ENCODE results near the gene PUS3. TPM values are rescaled to one million over a fixed set of nuclear protein-coding genes. Genes with fewer than 3 reads are reported as not detected.
"Not testable (repeated sequence)": the region's sequence is repeated elsewhere in the genome, so short reads cannot be mapped to it uniquely, and the experiment has no call there.

PUS3 gene
- total RNA-seq, 1 donor from 2014 or later: 16.5 TPM

DNA sequence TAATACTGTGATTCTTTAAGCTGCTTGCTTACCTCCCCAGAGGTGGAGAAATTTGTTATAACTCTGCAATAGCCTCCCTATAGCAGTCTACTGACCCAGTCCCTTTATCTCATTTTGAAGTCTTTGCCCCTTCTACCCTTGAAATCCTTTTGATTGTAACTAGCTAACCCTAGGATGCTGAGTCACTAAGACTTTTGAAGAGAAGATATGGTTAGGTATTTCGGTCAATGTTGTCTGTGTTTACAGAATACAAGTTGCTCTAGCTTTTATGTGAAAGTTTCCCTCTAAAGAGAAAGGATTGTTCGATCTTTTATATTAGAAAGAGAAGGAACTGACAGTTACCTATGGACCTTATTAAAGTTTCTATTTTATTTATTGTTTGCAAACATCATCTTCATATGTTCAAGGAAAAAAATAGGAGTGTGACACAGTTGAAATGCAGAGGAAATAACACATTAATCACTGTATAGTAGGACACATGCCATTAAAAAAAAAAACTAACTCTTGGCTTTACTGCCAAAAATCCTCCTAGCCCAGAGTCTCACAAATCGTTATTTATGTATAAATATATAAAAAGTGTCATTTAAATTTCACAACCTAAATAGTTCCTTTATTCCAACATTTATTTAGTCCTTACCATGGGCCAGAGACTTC is 12.4 kb downstream of the PUS3 start:
- peaks cover 30% of the 10 kb centered on the region for H3K36me3 Mint-ChIP-seq (ENCODE audit: low read depth)
- peaks cover 39% of the 10 kb centered on the region for H3K4me1 Mint-ChIP-seq (ENCODE audit: low read depth)

DNA sequence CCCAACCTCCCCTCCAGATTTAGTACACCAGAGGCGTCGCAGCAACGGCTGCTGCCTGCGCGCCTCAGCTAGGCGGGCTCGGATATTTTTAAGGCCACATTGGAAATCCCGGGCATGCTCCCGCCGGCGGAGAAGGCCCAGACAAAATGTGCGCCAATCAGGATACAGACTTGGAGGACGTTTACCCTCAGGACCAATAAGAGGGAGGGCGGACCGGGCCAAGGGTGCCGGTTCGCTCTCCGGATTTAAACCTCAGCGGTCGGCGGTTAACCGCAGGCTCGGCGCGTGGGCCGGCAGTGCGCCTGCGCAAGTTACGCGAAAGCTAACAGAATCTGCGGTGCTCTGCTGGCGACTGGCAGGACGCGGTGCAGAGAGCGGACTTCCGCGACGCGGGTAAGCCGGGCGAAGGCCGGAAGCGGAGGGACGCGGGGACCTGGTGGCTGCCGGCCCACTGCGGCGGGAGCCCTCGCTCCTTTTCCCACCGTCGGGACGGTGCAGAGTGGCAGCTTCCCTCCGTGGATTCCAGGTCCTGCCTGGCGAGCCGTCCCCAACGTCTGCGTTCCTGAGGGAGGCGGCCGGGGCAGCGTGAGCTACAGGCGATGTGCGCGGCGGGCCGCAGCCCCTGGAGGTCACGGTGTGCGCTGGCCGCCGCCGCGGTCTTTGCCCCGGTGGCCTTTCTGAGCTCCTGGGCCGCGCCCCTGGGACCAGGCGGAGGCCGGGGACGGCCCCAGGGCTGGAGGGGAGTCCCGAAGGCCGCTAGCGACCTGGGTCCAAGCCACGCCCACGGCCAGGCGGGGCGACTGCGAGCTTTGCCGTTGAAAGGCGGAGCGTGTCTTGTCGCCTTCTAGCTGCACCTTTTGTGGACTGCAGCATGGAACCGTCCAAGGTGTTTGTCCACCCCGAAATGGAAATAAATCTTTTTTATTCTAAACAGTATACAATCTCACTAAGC is 15.4 kb downstream of the PUS3 start, which contains the start of gene HYLS1:
Gene HYLS1, plus strand, starts transcription at position 296 of the 952 bp plus-strand sequence. CDS start 11,701 bp downstream, outside the sequence.
- peaks cover 6% of the 10 kb centered on the region for H3K27me3 Mint-ChIP-seq (ENCODE audit: insufficient read depth)
- H3K36me3 Mint-ChIP-seq (ENCODE audit: low read depth): peaks cover 12% of the 10 kb centered on the region
- peak within 1 kb of the TSS; percentile 82 for H3K4me3 Mint-ChIP-seq
- peaks cover 35% of the 10 kb centered on the region for H3K4me1 Mint-ChIP-seq (ENCODE audit: low read depth)
- H3K27ac Mint-ChIP-seq: peak within 1 kb of the TSS; percentile 97
- no peaks in the 10 kb centered on the region for H3K9me3 Mint-ChIP-seq
- intact Hi-C loops (cut with micrococcal nuclease): loop anchor here (1.0 to 5.0 kb wide), 16 partner anchors 16 to 1214 kb away; partner anchors contain the start of genes CCDC15, CHEK1, EI24 and FAM118B
- peak; percentile 99 for DNase-seq (ENCODE audit: low spot score)

More for the DNA sequence above, 12.4 kb downstream of the PUS3 start:
- no peak for DNase-seq (ENCODE audit: low spot score)
- H3K4me3 Mint-ChIP-seq: peak overlapping the region; percentile 21
- H3K27ac Mint-ChIP-seq: no peak overlapping the region
- H3K9me3 Mint-ChIP-seq: no peaks in the 10 kb centered on the region
- intact Hi-C loops (cut with micrococcal nuclease): no loop called here
- H3K27me3 Mint-ChIP-seq (ENCODE audit: insufficient read depth): peaks cover 6% of the 10 kb centered on the region

DNA sequence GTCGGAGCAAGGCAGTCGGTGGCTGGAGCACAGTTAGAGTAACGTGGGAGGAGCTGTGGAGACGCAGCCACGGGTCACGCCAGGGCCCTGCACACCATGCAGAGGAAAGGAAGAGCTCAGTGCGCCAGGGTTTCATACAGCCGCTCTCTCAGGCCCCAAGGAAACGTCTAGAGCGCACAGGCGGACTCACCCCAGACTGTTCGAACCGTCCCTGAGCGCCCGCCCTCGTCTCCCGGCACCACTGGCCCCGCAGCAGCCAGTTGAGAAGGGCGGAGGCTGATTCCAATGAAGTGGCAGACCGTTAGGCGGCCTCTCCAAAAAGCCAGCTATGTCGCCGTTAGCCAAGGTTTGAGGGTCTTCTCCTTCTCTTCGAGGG is 16.0 kb downstream of the PUS3 start:
- Mint-ChIP-seq H3K4me1 (ENCODE audit: low read depth) (peaks cover 30% of the 10 kb centered on the region), H3K4me3 (peak overlapping the region; percentile 82), H3K36me3 (ENCODE audit: low read depth) (peaks cover 9% of the 10 kb centered on the region), H3K27me3 (ENCODE audit: insufficient read depth) (peaks cover 6% of the 10 kb centered on the region), H3K9me3 (no peaks in the 10 kb centered on the region), H3K27ac (peak overlapping the region; percentile 97)
- intact Hi-C loops (cut with micrococcal nuclease): loop anchor here (1.0 to 5.0 kb wide), 15 partner anchors 16 to 1214 kb away; partner anchors contain the start of genes CCDC15, CHEK1, EI24 and FAM118B
- peak; percentile 49 for DNase-seq (ENCODE audit: low spot score)

DNA sequence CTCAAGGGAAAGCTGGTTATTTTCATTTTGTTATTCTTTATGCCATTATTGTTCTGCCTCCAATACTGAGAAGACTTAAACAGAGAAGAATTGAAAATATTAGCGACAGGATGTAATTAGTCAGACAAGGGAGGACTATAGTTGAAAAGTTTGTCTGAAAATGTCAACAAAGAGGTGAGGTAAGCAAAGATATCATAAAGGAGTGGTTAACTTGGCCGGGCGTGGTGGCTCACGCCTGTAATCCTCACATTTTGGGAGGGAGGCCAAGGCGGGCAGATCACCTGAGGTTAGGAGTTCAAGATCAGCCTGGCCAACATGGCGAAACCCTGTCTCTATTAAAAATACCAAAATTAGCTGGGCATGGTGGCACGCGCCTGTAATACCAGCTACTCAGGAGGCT is 19.6 kb downstream of the PUS3 start:
- intact Hi-C loops (cut with micrococcal nuclease): no loop called here
- Mint-ChIP-seq H3K36me3 (ENCODE audit: low read depth) (peaks cover 2% of the 10 kb centered on the region), H3K9me3 (no peaks in the 10 kb centered on the region), H3K4me1 (ENCODE audit: low read depth) (peaks cover 10% of the 10 kb centered on the region), H3K4me3 (no peak overlapping the region), H3K27me3 (ENCODE audit: insufficient read depth) (peaks cover 17% of the 10 kb centered on the region), H3K27ac (no peak overlapping the region)
- DNase-seq (ENCODE audit: low spot score): no peak

DNA sequence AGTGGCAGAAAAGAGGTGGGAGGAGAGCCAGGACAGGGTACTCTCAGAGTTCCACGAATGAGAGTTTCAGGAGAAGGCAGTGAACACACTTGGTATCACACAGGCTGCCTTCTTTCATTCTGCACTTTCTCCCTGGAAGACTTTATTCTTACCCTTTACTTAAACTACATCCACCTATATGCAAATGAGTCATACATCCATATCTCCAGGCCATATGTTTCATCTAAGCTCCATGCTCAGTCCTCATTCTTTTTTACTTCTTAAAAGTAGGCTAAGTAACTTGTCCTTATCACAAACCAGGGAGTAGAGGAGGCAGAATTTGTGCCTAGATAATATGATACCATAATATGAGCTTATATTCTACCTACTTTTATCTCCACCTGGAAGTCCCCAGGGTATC is 21.7 kb downstream of the PUS3 start:
- H3K36me3 Mint-ChIP-seq (ENCODE audit: low read depth): peaks cover 2% of the 10 kb centered on the region
- no peak overlapping the region for H3K4me3 Mint-ChIP-seq
- no peaks in the 10 kb centered on the region for H3K4me1 Mint-ChIP-seq (ENCODE audit: low read depth)
- no peaks in the 10 kb centered on the region for H3K9me3 Mint-ChIP-seq
- DNase-seq (ENCODE audit: low spot score): no peak
- H3K27ac Mint-ChIP-seq: no peak overlapping the region
- H3K27me3 Mint-ChIP-seq (ENCODE audit: insufficient read depth): peaks cover 13% of the 10 kb centered on the region
- intact Hi-C loops (cut with micrococcal nuclease): no loop called here

DNA sequence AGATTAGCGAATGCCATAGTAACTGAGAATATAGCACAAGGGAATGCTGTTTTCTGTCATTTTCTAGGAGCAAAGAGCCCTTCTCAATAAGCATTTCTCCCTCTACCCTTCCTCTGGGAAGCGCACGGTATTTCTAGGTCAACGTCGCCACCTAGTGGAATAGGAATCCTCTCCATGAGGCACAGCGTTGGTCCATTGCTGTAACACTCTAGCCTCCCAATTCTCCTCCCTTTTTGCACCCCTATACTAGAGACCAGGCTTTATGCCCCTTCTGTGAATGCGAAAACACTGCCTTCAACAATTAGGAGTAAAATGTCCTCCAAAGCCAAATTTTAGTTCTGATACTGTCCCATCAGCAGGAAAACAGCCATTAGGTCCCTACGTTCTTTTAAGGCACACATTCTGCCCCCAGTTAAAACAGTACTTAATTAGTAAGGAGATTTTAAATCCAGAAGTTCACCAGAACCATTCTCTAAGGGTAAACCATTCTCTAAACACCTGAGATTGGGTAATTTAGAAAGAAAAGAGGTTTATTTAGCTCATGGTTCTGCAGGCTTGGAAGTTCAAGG is 28.4 kb downstream of the PUS3 start:
- H3K27me3 Mint-ChIP-seq (ENCODE audit: insufficient read depth): peaks cover 9% of the 10 kb centered on the region
- H3K27ac Mint-ChIP-seq: no peak overlapping the region
- no peaks in the 10 kb centered on the region for H3K9me3 Mint-ChIP-seq
- no peaks in the 10 kb centered on the region for H3K4me1 Mint-ChIP-seq (ENCODE audit: low read depth)
- no peak overlapping the region for H3K4me3 Mint-ChIP-seq
- H3K36me3 Mint-ChIP-seq (ENCODE audit: low read depth): no peaks in the 10 kb centered on the region
- intact Hi-C loops (cut with micrococcal nuclease): loop anchor here (1.0 to 10.0 kb wide), 6 partner anchors 150 to 912 kb away; no protein-coding TSS in a partner anchor
- no peak for DNase-seq (ENCODE audit: low spot score)

DNA sequence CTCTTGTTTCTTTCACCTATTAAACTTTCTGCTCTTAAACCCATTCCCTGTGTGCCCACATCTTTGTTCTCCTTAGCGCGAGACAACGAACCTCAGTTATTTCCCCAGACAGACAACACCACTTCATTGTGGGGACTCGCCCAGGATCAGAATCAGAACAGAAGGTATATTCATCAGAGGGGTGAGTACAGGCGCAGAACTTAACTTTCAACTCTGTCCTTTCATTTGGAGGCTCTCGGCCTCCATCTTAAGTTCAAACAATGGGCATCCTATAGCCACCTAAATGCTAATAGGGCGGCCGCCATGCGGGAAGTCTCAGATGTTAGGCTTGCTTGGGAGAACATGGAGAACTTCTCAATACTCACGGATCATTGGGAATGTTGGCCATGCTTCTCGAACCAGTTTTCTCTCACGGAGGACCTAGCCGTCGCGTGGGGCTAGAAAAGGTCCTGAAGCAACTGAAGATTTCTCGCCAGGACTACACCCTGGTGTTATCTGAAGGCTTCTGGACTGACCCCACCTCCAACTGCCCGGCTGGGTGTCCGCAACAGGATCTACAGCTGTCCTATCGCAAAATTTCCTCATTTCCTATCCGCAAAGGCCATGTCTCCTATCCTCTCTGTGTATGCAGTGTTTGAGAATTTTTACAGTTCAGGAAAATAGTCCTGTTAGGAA is 29.0 kb downstream of the PUS3 start:
- intact Hi-C loops (cut with micrococcal nuclease): loop anchor here (1.0 to 10.0 kb wide), 6 partner anchors 149 to 912 kb away; no protein-coding TSS in a partner anchor
- no peaks in the 10 kb centered on the region for H3K4me1 Mint-ChIP-seq (ENCODE audit: low read depth)
- peaks cover 9% of the 10 kb centered on the region for H3K27me3 Mint-ChIP-seq (ENCODE audit: insufficient read depth)
- no peak for DNase-seq (ENCODE audit: low spot score)
- H3K9me3 Mint-ChIP-seq: no peaks in the 10 kb centered on the region
- H3K27ac Mint-ChIP-seq: no peak overlapping the region
- no peak overlapping the region for H3K4me3 Mint-ChIP-seq
- no peaks in the 10 kb centered on the region for H3K36me3 Mint-ChIP-seq (ENCODE audit: low read depth)

DNA sequence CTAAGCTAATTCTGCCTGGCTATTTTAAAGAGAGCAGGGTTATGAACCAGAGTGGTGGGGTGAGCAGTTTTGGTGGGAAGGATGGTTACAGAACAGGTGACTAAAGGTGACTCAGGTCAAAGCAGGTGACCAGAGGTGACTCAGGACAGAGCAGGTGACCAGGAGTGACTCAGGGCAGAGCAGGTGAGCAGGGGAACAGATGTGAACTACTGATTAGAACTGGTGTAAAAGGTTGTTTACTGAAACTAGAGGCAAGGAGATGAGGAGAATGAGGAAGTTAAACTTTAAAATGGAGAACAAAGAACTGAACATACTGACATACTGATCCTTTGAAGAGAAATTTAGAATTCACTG is 30.9 kb downstream of the PUS3 start:
- H3K4me1 Mint-ChIP-seq (ENCODE audit: low read depth): no peaks in the 10 kb centered on the region
- no peak overlapping the region for H3K27ac Mint-ChIP-seq
- H3K36me3 Mint-ChIP-seq (ENCODE audit: low read depth): no peaks in the 10 kb centered on the region
- intact Hi-C loops (cut with micrococcal nuclease): loop anchor here (5.0 to 10.0 kb wide), 2 partner anchors 147 to 300 kb away; no protein-coding TSS in a partner anchor
- H3K9me3 Mint-ChIP-seq: no peaks in the 10 kb centered on the region
- peaks cover 11% of the 10 kb centered on the region for H3K27me3 Mint-ChIP-seq (ENCODE audit: insufficient read depth)
- no peak for DNase-seq (ENCODE audit: low spot score)
- H3K4me3 Mint-ChIP-seq: no peak overlapping the region

DNA sequence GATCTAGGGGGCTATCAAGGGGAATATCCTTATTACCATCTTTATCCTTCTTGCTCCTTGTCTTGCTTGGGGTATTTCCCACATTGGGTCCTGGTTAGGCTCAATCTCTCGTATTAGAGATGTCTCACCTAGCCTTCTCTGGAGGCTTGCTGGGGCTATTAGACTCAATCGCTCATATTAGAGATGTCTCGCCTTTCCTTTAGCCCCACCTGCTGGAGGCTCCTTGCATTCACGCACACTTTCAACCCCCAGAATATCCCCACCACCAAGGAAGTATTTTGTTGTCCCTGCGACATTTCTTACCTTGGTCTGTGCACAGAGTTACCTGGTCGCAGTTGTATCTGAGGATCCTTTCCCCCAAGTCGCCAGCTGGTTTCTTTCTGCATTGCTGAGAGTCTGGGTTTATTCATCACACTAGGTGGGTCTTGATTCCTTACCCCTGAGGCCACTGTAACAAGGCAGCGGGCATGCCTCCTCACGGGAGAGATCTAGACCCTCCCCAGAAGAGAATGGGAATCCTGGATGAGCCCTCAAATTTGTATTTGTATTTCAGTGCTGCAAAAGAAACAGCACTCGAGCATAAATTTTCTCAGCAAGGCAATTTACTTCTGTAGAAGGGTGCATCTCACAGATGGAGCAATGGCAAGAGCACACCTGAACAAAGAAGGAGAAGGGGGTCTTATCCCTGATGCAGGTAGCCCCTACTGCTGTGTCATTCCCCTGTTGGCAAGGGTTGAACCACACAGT is 31.4 kb downstream of the PUS3 start:
- Mint-ChIP-seq H3K27ac (no peak overlapping the region), H3K36me3 (ENCODE audit: low read depth) (no peaks in the 10 kb centered on the region), H3K4me3 (no peak overlapping the region), H3K27me3 (ENCODE audit: insufficient read depth) (peaks cover 11% of the 10 kb centered on the region), H3K4me1 (ENCODE audit: low read depth) (no peaks in the 10 kb centered on the region), H3K9me3 (no peaks in the 10 kb centered on the region)
- DNase-seq (ENCODE audit: low spot score): no peak
- intact Hi-C loops (cut with micrococcal nuclease): loop anchor here (5.0 to 10.0 kb wide), 2 partner anchors 147 to 299 kb away; no protein-coding TSS in a partner anchor

DNA sequence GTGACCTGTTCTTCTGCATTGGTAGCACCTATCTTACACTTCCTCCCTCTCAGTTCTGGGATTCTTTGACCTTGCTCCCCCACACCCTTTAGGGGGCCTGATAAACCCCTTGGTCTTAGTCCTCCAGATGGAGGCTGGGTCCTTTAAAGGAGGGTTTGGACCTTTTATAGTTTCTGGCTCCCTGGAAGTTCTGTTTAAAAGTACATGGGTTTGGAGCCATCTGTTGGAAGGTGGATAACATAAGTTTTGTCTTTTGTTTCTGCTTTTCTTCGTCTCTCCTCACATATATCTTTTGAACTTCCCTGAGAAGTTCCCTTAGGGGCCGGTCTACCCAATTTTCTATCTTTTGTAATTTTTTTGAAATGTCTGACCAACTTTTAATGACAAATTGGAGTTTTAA is 33.5 kb downstream of the PUS3 start:
- Mint-ChIP-seq H3K4me1 (ENCODE audit: low read depth) (no peaks in the 10 kb centered on the region), H3K4me3 (no peak overlapping the region), H3K36me3 (ENCODE audit: low read depth) (no peaks in the 10 kb centered on the region), H3K9me3 (peaks cover 5% of the 10 kb centered on the region), H3K27ac (no peak overlapping the region), H3K27me3 (ENCODE audit: insufficient read depth) (peaks cover 11% of the 10 kb centered on the region)
- no peak for DNase-seq (ENCODE audit: low spot score)
- intact Hi-C loops (cut with micrococcal nuclease): no loop called here

DNA sequence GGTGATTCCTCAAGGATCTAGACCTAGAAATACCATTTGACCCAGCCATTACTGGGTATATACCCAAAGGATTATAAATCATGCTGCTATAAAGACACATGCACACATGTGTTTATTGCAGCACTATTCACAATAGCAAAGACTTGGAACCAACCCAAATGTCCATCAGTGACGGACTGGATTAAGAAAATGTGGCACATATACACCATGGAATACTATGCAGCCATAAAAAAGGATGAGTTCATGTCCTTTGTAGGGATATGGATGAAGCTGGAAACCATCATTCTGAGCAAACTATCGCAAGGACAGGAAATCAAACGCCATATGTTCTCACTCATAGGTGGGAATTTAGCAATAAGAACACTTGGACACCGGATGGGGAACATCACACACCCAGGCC is 37.7 kb downstream of the PUS3 start:
- DNase-seq (ENCODE audit: low spot score); H3K36me3 Mint-ChIP-seq (ENCODE audit: low read depth); H3K4me1 Mint-ChIP-seq (ENCODE audit: low read depth); H3K4me3 Mint-ChIP-seq; H3K9me3 Mint-ChIP-seq; H3K27me3 Mint-ChIP-seq (ENCODE audit: insufficient read depth); H3K27ac Mint-ChIP-seq; intact Hi-C loops (cut with micrococcal nuclease): not testable (repeated sequence)

DNA sequence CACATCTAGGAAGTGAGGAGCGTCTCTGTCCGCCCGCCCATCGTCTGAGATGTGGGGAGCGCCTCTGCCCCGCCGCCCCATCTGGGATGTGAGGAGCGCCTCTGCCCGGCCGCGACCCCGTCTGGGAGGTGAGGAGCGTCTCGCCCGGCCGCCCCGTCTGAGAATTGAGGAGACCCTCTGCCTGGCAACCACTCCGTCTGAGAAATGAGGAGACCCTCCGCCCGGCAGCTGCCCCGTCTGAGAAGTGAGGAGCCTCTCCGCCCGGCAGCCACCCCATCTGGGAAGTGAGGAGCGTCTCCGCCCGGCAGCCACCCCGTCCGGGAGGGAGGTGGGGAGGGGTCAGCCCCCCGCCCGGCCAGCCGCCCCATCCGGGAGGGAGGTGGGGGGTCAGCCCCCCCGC is 40.2 kb downstream of the PUS3 start:
- H3K27me3 Mint-ChIP-seq (ENCODE audit: insufficient read depth); H3K4me3 Mint-ChIP-seq; H3K27ac Mint-ChIP-seq; H3K9me3 Mint-ChIP-seq; intact Hi-C loops (cut with micrococcal nuclease); DNase-seq (ENCODE audit: low spot score); H3K36me3 Mint-ChIP-seq (ENCODE audit: low read depth); H3K4me1 Mint-ChIP-seq (ENCODE audit: low read depth): not testable (repeated sequence)

All from activated T-helper 1 cell treated with anti-CD3 and anti-CD28 coated beads, Interleukin-12 subunit alpha, Interleukin-12 subunit beta, Interleukin-2, Interleukin-4 antibody, amounts not matched to agents 30 ng/mL and 10 ng/mL and 1 ng/mL, durations not matched to agents 14 hours and 24 hours and 36 hours (primary cell).